NCI-H2171 (cell line): ENCODE results near the gene PAK1.

ENCODE experiments used
- DNase-seq: peaks from one replicate; lab custom pipeline; 2025; lab: John Stamatoyannopoulos, UW

PAK1 gene

GRCh38 chr11:77472991-77473800, 698 bp downstream of the PAK1 start:
- DNase-seq = peak; percentile 60

DNA sequence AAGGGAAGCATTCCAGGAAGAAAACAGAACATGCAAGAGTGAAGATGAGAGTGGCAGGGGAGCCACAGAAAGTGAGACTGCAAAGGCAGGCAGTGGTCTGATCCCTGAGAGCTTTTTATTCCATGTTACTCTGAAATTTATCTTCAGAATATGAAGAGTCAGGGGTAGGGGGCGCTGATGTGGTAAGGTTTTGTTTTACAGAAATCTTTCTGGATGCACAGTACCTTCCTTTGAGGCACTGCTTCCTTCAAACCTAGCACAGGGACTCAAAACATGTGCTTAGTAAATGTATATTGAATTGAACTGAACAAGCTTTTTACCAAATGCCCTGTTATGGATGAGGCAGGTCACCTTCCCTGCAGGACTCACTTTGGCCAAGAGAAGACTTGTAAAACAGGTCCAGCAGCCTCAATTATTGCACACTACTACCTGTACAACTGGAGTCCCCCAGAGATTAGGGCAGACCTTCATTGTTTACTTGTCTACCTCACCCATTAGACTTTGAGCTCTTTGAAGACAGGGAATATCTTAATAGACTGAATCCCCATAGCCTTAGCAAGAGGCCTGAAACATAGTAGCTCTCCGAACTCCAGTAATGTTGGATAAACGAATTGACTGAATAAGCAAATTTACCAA, 2.2 kb downstream of the PAK1 start:
- no peak for DNase-seq

- DNase-seq = no peak
Observed at GRCh38 chr11:77470971-77471370, 2.9 kb downstream of the PAK1 start.

GRCh38 chr11:77470504-77470903, 3.4 kb downstream of the PAK1 start:
- DNase-seq = no peak

- DNase-seq = no peak
Observed at GRCh38 chr11:77468527-77468926, 5.4 kb downstream of the PAK1 start.

DNA sequence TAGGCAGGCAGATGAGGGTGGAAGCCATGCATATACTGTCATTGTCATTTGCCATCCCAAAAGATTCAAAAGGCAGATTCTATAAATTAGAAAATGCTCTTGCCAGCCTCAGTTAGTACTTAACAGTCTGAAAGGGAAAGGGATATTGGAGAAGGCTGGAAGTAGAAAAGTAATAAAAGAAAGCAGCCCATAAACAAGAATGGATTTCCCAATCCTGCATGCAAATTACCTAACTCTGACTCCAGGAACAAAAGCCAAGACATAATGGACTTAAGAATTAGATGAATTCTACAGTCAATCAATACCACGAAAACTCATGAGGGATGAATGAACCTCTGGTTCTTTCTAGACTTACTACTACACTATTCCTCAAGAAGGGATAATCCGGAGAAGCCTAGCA, 5.9 kb downstream of the PAK1 start:
- no peak for DNase-seq

GRCh38 chr11:77467233-77467632, 6.7 kb downstream of the PAK1 start:
- DNase-seq = no peak

DNA sequence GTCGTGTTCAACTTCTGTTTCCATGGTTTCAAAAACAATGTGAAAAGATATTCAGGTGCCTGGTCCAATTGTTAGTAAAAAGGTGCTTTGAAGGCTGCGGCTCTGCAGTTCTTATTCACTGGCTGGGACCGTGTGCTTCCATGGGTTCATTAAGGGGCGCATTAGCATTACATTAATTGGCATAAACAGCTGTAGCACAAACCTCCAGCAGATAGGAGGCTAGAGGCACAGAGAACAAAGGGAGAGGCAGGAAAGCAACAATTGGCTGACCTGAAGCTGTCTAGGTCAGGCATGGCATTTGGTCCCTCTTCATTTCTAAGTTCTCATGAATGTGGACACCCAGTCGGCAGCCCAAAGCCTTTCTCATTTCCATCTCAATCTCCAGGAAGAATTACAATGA, 16.6 kb downstream of the PAK1 start:
- DNase-seq = no peak

GRCh38 chr11:77455740-77456139, 18.2 kb downstream of the PAK1 start:
- DNase-seq = no peak

- no peak for DNase-seq
Observed at GRCh38 chr11:77454867-77455655, 18.8 kb downstream of the PAK1 start.

DNA sequence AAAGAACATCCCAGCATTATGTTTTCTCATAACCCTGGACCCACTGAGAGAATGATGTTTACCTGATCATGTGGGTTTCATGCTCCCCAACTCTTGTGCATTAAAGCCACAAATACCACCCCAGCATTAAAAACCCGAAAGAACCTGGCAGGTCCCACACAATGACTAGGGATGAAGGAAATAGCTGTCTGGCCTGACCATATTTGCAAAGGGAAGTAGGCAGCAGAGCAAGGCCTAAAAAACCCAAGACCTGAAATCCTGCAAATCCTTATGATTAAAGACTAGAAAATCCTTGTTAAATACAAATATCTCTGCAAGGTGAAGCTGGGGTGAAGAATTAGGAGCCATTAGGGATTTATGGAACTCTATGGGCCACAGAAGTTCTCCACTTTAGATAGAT, 23.7 kb downstream of the PAK1 start:
- DNase-seq = no peak

- no peak for DNase-seq
Observed at GRCh38 chr11:77449784-77450183, 24.1 kb downstream of the PAK1 start.

DNA sequence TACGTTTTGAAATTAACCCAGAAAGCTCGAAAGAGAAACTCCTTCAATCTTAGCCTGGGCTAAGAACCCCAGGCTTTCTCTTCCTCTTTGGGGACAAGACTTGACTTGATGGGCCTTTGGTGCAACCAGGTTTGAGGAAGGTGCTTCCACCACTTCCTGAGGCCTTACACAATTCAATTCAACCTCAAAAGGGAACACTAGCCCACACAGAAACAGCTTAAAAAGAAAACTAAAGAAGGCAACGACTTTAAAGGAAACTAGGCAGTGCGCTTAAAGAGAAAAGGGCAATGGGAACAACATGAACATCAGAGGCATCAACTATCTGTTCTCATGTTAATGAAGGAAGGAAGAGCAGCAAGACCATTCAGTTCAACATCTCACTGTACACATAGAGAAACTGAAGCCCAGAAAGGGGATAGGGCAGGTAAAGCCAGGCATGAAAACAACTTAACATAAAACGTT, 24.8 kb downstream of the PAK1 start:
- DNase-seq = no peak

DNA sequence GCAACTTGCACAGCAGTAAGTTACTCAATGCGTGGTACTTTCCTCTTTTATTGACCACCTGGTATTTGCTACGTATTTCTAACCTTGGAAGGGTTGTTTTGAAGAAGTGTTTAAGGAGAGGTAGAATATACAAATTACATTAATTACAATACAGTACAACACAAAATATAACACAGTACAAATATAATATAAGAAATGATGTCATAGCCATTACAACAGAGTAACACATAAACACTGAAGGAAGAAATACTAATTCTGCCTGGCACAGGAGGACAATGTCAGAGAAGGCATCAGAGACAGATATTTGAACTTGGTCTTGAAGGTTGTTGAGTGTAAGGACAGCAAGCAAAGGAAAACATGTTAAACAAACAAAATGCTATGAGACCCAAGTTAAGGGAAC, 25.6 kb downstream of the PAK1 start:
- DNase-seq = no peak

GRCh38 chr11:77446911-77447629, 26.8 kb downstream of the PAK1 start:
- DNase-seq = no peak

GRCh38 chr11:77444261-77444660, 29.6 kb downstream of the PAK1 start:
- no peak for DNase-seq

DNA sequence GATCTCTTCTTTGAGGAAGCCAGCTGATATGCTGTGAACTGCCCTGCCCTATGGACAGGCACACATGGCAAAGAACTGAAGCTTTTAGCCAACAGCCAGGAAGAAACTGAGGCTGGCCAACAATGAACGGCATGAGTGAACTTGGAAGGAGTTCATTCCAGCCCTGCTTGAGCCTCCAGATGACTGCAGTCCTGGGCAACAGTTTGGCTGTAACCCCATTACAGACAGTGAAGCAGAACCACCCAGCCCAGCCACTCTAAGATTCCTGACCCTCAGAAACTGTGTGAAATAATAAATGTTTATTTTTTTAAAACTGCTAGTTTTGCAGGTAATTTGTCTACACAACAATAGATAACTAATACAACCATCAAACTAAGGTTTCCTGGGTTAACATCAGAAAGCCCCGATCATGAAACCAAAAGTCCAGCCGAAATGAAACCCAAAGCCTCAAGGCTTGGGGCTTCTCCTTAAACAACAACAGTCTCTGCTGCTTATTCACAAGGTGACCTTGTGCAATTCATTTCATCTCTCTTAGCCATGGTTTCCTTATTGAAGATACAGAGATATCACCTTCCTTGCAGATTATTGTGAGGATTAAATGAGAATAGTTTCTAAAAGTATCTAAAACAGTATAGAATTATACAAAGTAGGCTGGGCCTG, 31.4 kb downstream of the PAK1 start:
- no peak for DNase-seq

GRCh38 chr11:77441426-77441825, 32.5 kb downstream of the PAK1 start:
- no peak for DNase-seq

DNA sequence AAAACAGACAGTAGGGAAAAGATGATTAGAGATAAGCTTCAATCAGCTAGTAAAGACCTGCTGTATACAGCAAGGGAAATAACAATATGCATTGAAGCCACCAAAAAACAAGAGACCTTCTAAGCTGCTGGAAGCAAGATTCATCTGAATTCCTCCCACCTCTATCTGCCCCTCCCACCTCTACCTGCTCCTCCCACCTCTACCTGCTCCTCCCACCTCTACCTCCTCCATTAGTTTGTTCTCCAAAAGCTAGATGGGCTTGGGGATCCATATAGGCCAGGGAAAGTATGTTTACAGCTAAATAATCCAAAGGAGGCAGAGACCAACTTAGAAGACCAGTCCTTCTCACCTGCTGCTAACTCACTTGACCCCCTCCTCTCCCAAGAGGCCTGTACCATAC, 33.2 kb downstream of the PAK1 start:
- no peak for DNase-seq

- no peak for DNase-seq
Observed at GRCh38 chr11:77438487-77438886, 35.4 kb downstream of the PAK1 start.

DNA sequence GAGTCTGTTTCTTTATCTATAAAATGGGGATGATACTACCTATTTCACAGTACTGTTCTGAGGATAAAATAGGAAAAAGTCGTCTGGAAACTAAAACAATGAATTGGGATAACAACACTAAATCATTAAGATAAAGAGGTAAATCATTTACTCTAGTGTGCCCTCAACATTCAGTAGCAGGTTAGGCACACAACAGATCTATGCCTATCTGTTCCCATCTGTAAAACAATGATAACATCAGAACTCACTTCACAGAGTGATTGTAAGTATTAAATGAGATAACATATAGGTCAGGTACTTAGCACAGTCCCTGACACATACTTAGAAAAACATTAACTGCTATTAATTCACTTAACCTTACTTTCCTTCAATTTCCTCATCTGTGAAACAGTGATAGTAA, 36.9 kb downstream of the PAK1 start:
- DNase-seq = no peak

GRCh38 chr11:77436506-77436905, 37.4 kb downstream of the PAK1 start:
- DNase-seq = no peak
